ENCODE data around the gene KDM7A. TPM values are rescaled to one million over a fixed set of nuclear protein-coding genes. Genes with fewer than 3 reads are reported as not detected.

Gene KDM7A
- total and polyA plus RNA-seq, 9 of the 15 experiments (the other 6 are each of a cell fraction or from before 2014, with no cell fraction given) = 0.90 to 8.4 (median 7.0) TPM

GRCh38 chr7:140175221-140176121, 1.3 kb downstream of the KDM7A start (continued):
- TF ChIP-seq POLR3G (IDR thresholded peaks at IDR 0.05; ENCODE audit: extremely low read depth, insufficient read length, insufficient replicate concordance) (no peak), ZZZ3 (IDR thresholded peaks at IDR 0.05) (no peak), ZNF785 (CRISPR knock-in tag; IDR thresholded peaks at IDR 0.05) (no peak), ZNF146 (CRISPR knock-in tag; IDR thresholded peaks at IDR 0.05; ENCODE audit: unreplicated experiment) (no peak), USF1 (CRISPR knock-in tag; IDR thresholded peaks at IDR 0.05) (no peak), ETV1 (tag; conservative IDR thresholded peaks at IDR 0.05; ENCODE audit: low read depth) (0 out of 2 replicates have a peak, but pooled peaks have one; percentile 32), RBM22 (IDR thresholded peaks at IDR 0.05; ENCODE audit: low read depth, low read length, poor library complexity, severe bottlenecking) (peak; percentile 79), MYNN (IDR thresholded peaks at IDR 0.05) (no peak), MYNN (CRISPR knock-in tag; IDR thresholded peaks at IDR 0.05) (no peak), RERE (CRISPR knock-in tag; IDR thresholded peaks at IDR 0.05; ENCODE audit: borderline replicate concordance) (peak; percentile 61; the same call in 1 of the 2 replicates), ZNF740 (CRISPR knock-in tag; IDR thresholded peaks at IDR 0.05) (peak; percentile 96), ZNF740 (tag; IDR thresholded peaks at IDR 0.05) (peak in 1 of 2 experiments; percentile 88; a peak in 2 of 4 replicates), NCOA1 (IDR thresholded peaks at IDR 0.05; ENCODE audit: low read depth) (peak; percentile 48; the same call in 1 of the 2 replicates), PHF8 (IDR thresholded peaks at IDR 0.05; ENCODE audit: borderline replicate concordance, low read length) (peak; percentile 56; the same call in 1 of the 2 replicates), TAF9B (IDR thresholded peaks at IDR 0.05; ENCODE audit: partially characterized antibody) (no peak), VEZF1 (CRISPR knock-in tag; IDR thresholded peaks at IDR 0.05) (peak; percentile 100)

Measured in K562 (cell line).